HEK293 (cell line): ENCODE data around the gene HOXD11.

Experiments
- CTCF ChIA-PET: fragments of 350-600 bp; formaldehyde crosslinking; extraction: SDS; loops from one replicate; lab custom pipeline; 2021; ENCODE audit warnings: antibody characterized with exemption; lab: Yijun Ruan, JAX
- POLR2A ChIA-PET: fragments of 300-600 bp; formaldehyde crosslinking; extraction: SDS; loops from one replicate; lab custom pipeline; 2020; ENCODE audit warnings: antibody characterized with exemption, inconsistent platforms; lab: Yijun Ruan, JAX
- H3K27ac ChIP-seq: fragments of 200-500 bp; sonication (Bioruptor generic); 2 replicates; pipeline ENCODE4 v1.5.1; 2014; ENCODE audit warnings: low read depth, low read length, control low read depth, inconsistent platforms; ENCODE audit errors: extremely low read depth
- H3K36me3 ChIP-seq, 2 experiments: fragments of 200-500 bp in 1 of 2; sonication (Bioruptor generic) in 1 of 2; 1 replicate in 1 of 2; 2 replicates in 1 of 2; pipeline ENCODE4 v1.5.1; 2014 to 2017; ENCODE audit warnings: inconsistent platforms in 2 of 2, low read length in 2 of 2; ENCODE audit not compliant: control insufficient read depth in 2 of 2, insufficient read depth in 1 of 2
- H3K4me1 ChIP-seq: fragments of 200-500 bp; sonication (Bioruptor generic); 2 replicates; pipeline ENCODE4 v1.5.1; 2014; ENCODE audit warnings: mild to moderate bottlenecking, low read length, inconsistent platforms; ENCODE audit not compliant: control insufficient read depth, insufficient read depth
- H3K4me3 ChIP-seq: 2 replicates; pipeline ENCODE4 v1.5.1; 2011; ENCODE audit warnings: low read depth, mild to moderate bottlenecking, control low read depth, low read length, moderate library complexity
- H3K9me3 ChIP-seq: fragments of 200-500 bp; sonication (Bioruptor generic); 2 replicates; pipeline ENCODE4 v1.5.1; 2014; ENCODE audit warnings: low read depth, low read length, inconsistent platforms; ENCODE audit not compliant: control insufficient read depth, insufficient read depth
- ATF2 ChIP-seq: fragments of 450-650 bp; formaldehyde crosslinking; IDR thresholded peaks from 2 replicates; pipeline ENCODE4 v1.5.1; 2016; ENCODE audit warnings: missing biosample characterization, missing genetic modification characterization, low read depth
- BCL11B ChIP-seq: fragments of 450-650 bp; formaldehyde crosslinking; IDR thresholded peaks from 2 replicates; pipeline ENCODE4 v1.5.1; 2016; ENCODE audit warnings: low read depth, missing biosample characterization, missing genetic modification characterization
- CTCF ChIP-seq: fragments of 450-650 bp; formaldehyde crosslinking; IDR thresholded peaks from 2 replicates; pipeline ENCODE4 v1.5.1; 2016; ENCODE audit warnings: missing biosample characterization, missing genetic modification characterization
- IKZF3 ChIP-seq: fragments of 450-650 bp; IDR thresholded peaks from 2 replicates; pipeline ENCODE4 v1.5.0; 2018; ENCODE audit warnings: missing biosample characterization, mild to moderate bottlenecking, missing genetic modification characterization, moderate library complexity
- KLF8 ChIP-seq: fragments of 450-650 bp; formaldehyde crosslinking; IDR thresholded peaks from 2 replicates; pipeline ENCODE4 v1.5.1; 2016; ENCODE audit warnings: missing biosample characterization, missing genetic modification characterization
- MZF1 ChIP-seq: fragments of 450-650 bp; formaldehyde crosslinking; IDR thresholded peaks from 2 replicates; pipeline ENCODE4 v1.5.1; 2017; ENCODE audit warnings: missing biosample characterization, missing genetic modification characterization, borderline replicate concordance
- RBAK ChIP-seq: fragments of 450-650 bp; formaldehyde crosslinking; IDR thresholded peaks from 2 replicates; pipeline ENCODE4 v1.5.1; 2016; ENCODE audit warnings: missing biosample characterization, missing genetic modification characterization
- ZBTB6 ChIP-seq: fragments of 450-650 bp; formaldehyde crosslinking; IDR thresholded peaks from 2 replicates; pipeline ENCODE4 v1.5.1; 2017; ENCODE audit warnings: missing biosample characterization, missing genetic modification characterization
- ZNF202 ChIP-seq: fragments of 450-650 bp; formaldehyde crosslinking; IDR thresholded peaks from 2 replicates; pipeline ENCODE4 v1.5.1; 2016; ENCODE audit warnings: missing biosample characterization, missing genetic modification characterization, borderline replicate concordance
- ZNF239 ChIP-seq: fragments of 450-650 bp; formaldehyde crosslinking; IDR thresholded peaks from 2 replicates; pipeline ENCODE4 v1.5.1; 2016; ENCODE audit warnings: missing biosample characterization, missing genetic modification characterization
- ZNF24 ChIP-seq: fragments of 450-650 bp; formaldehyde crosslinking; IDR thresholded peaks from 2 replicates; pipeline ENCODE4 v1.5.1; 2016; ENCODE audit warnings: missing biosample characterization, missing genetic modification characterization
- ZNF274 ChIP-seq, 2 experiments: fragments of 200-500 bp in 1 of 2; fragments of 450-650 bp in 1 of 2; sonication (Bioruptor generic) in 1 of 2; formaldehyde crosslinking in 1 of 2; IDR thresholded peaks; 2 replicates each; pipeline versions ENCODE4 v1.5.1 to v1.6.1; 2014 to 2016; ENCODE audit warnings: borderline replicate concordance in 1 of 2, inconsistent platforms in 1 of 2, low read length in 1 of 2, missing biosample characterization in 1 of 2, missing genetic modification characterization in 1 of 2
- ZNF302 ChIP-seq: fragments of 450-650 bp; formaldehyde crosslinking; IDR thresholded peaks from 2 replicates; pipeline ENCODE4 v1.5.1; 2016; ENCODE audit warnings: missing biosample characterization, missing genetic modification characterization, low read depth
- ZNF324 ChIP-seq: fragments of 450-650 bp; formaldehyde crosslinking; IDR thresholded peaks from 2 replicates; pipeline ENCODE4 v1.5.1; 2016; ENCODE audit warnings: missing biosample characterization, missing genetic modification characterization
- ZNF335 ChIP-seq: fragments of 450-650 bp; formaldehyde crosslinking; conservative IDR thresholded peaks from 2 replicates; pipeline ENCODE4 v1.5.1; 2016; ENCODE audit warnings: missing biosample characterization, missing genetic modification characterization
- ZNF416 ChIP-seq: fragments of 450-650 bp; formaldehyde crosslinking; IDR thresholded peaks from 2 replicates; pipeline ENCODE4 v1.5.1; 2016; ENCODE audit warnings: missing biosample characterization, missing genetic modification characterization
- ZNF423 ChIP-seq: fragments of 450-650 bp; formaldehyde crosslinking; IDR thresholded peaks from 2 replicates; pipeline ENCODE4 v1.5.1; 2016; ENCODE audit warnings: missing biosample characterization, missing genetic modification characterization
- ZNF530 ChIP-seq: fragments of 450-650 bp; formaldehyde crosslinking; IDR thresholded peaks from 2 replicates; pipeline ENCODE4 v1.5.1; 2016; ENCODE audit warnings: low read depth, missing biosample characterization, missing genetic modification characterization
- ZNF560 ChIP-seq: fragments of 450-650 bp; formaldehyde crosslinking; IDR thresholded peaks from 2 replicates; pipeline ENCODE4 v1.5.1; 2017; ENCODE audit warnings: missing biosample characterization, missing genetic modification characterization, borderline replicate concordance
- ZNF701 ChIP-seq: fragments of 450-650 bp; formaldehyde crosslinking; IDR thresholded peaks from 2 replicates; pipeline ENCODE4 v1.5.1; 2016; ENCODE audit warnings: missing biosample characterization, missing genetic modification characterization
- ZNF747 ChIP-seq: fragments of 450-650 bp; formaldehyde crosslinking; IDR thresholded peaks from 2 replicates; pipeline ENCODE4 v1.5.1; 2016; ENCODE audit warnings: missing biosample characterization, missing genetic modification characterization

The HOXD11 gene

GRCh38 chr2:176117162-176117822, 10.2 kb downstream of the HOXD11 start:
- CTCF ChIA-PET = interaction anchor here (0.9 to 1.0 kb wide), 2 partner anchors 10 to 701 kb away, joined by 3 to 4 read pairs; no protein-coding TSS in a partner anchor
- no peak overlapping the region for H3K4me3 ChIP-seq
- H3K9me3 ChIP-seq = no peaks in the 10 kb centered on the region
- no peaks in the 10 kb centered on the region for H3K4me1 ChIP-seq
- peaks cover 14 to 99% of the 10 kb centered on the region in 2 experiments; a peak in 2 of 3 replicates for H3K36me3 ChIP-seq
- POLR2A ChIA-PET = no interaction called here
- peak overlapping the region; percentile 34; the same call in 1 of the 2 replicates for H3K27ac ChIP-seq
- TF ChIP-seq ZNF239 (tag by site-specific recombination) (no peak), ZNF530 (no peak), BCL11B (tag by site-specific recombination) (no peak), ZNF274 (IDR thresholded peaks at IDR 0.05; ENCODE audit: low read length) (no peak), ZNF274 (tag by site-specific recombination; IDR thresholded peaks at IDR 0.05; ENCODE audit: borderline replicate concordance) (no peak), CTCF (tag by site-specific recombination) (no peak), ZNF423 (no peak), ZNF302 (tag by site-specific recombination) (no peak), ZNF202 (tag by site-specific recombination) (no peak), ZNF560 (tag by site-specific recombination) (no peak), RBAK (tag by site-specific recombination) (no peak), ZNF747 (no peak), ZNF416 (no peak), KLF8 (tag by site-specific recombination) (no peak)

- Histone ChIP-seq H3K27ac (peak overlapping the region; percentile 34; the same call in 1 of the 2 replicates), H3K4me3 (no peak overlapping the region), H3K36me3 (peaks cover 14 to 99% of the 10 kb centered on the region in 2 experiments; a peak in 2 of 3 replicates), H3K4me1 (no peaks in the 10 kb centered on the region), H3K9me3 (no peaks in the 10 kb centered on the region)
- CTCF ChIA-PET = interaction anchor here (0.6 to 1.0 kb wide), 3 partner anchors 9 to 700 kb away, joined by 3 to 4 read pairs (median 3); no protein-coding TSS in a partner anchor
- POLR2A ChIA-PET = no interaction called here
- TF ChIP-seq MZF1 = no peak
- TF ChIP-seq ZNF324 (tag by site-specific recombination) = no peak
- TF ChIP-seq ZNF701 (tag by site-specific recombination) = no peak
- no peak for TF ChIP-seq IKZF3 (tag by site-specific recombination)
- TF ChIP-seq ZBTB6 = no peak
- TF ChIP-seq ATF2 (tag by site-specific recombination) = no peak
- no peak for TF ChIP-seq ZNF24 (tag by site-specific recombination)
- TF ChIP-seq ZNF335 = no peak
Observed at GRCh38 chr2:176117823-176118371, 10.8 kb downstream of the HOXD11 start.
